B cell (primary cell): ENCODE measurements around the gene EFCAB13. TPM values are rescaled to one million over a fixed set of nuclear protein-coding genes. Genes with fewer than 3 reads are reported as not detected.

ENCODE experiments used
- ATAC-seq: fragments of 200-7000 bp; cut with Tn5 transposase; one replicate; pipeline ENCODE4 v1.10.0; 2021; ENCODE audit warnings: low read depth, mild to moderate bottlenecking, moderate number of reproducible peaks, moderate library complexity
- CTCF ChIA-PET: fragments of 350-600 bp; sonication (Branson Sonifier 250); formaldehyde crosslinking; loops from one replicate; lab custom pipeline; 2021; ENCODE audit warnings: antibody characterized with exemption, inconsistent platforms; lab: Charles Lee
- POLR2A ChIA-PET: fragments of 350-600 bp; sonication (Branson Sonifier 250); formaldehyde crosslinking; loops from one replicate; lab custom pipeline; 2021; ENCODE audit warnings: antibody characterized with exemption; lab: Charles Lee
- DNase-seq: peaks from one replicate; pipeline ENCODE4 v3.0.0; 2013
- H2AFZ ChIP-seq: 2 replicates; pipeline ENCODE4 v1.6.1; 2012; ENCODE audit warnings: mild to moderate bottlenecking, low read depth, low read length; ENCODE audit not compliant: insufficient read depth, poor library complexity, severe bottlenecking
- H3K27ac ChIP-seq, 2 donors: 1 replicate in 1 of 2; 2 replicates in 1 of 2; pipeline ENCODE4 v1.5.1; 2012 to 2013; ENCODE audit warnings: low read length in 2 of 2, mild to moderate bottlenecking in 2 of 2, moderate library complexity in 1 of 2
- H3K27me3 ChIP-seq, 4 experiments: fragments of 200-600 bp in 1 of 4; sonication (generic) in 1 of 4; replicated peaks in 1 of 4; 1 replicate in 2 of 4; 2 replicates in 2 of 4; pipeline versions ENCODE4 v1.6.1 to v1.7.0; 2013 to 2016; ENCODE audit warnings: low read length in 3 of 4, mild to moderate bottlenecking in 2 of 4, mixed read lengths in 1 of 4, moderate library complexity in 1 of 4; ENCODE audit not compliant: insufficient read depth in 4 of 4, control insufficient read depth in 3 of 4; ENCODE audit errors: control extremely low read depth in 1 of 4
- H3K36me3 ChIP-seq, 2 experiments: replicated peaks in 1 of 2; 1 replicate in 1 of 2; 2 replicates in 1 of 2; pipeline versions ENCODE4 v1.6.1 to v1.7.1; 2013; ENCODE audit warnings: low read length in 1 of 2; ENCODE audit not compliant: insufficient read depth in 2 of 2, control insufficient read depth in 1 of 2; ENCODE audit errors: control extremely low read depth in 1 of 2, extremely low read depth in 1 of 2
- H3K4me1 ChIP-seq, 2 donors: fragments of 200-600 bp in 1 of 2; sonication (generic) in 1 of 2; 1 replicate in 1 of 2; 2 replicates in 1 of 2; pipeline versions ENCODE4 v1.5.1 to v1.6.1; 2013 to 2017; ENCODE audit warnings: low read length in 2 of 2; ENCODE audit not compliant: control insufficient read depth in 2 of 2, insufficient read depth in 2 of 2
- H3K4me2 ChIP-seq: replicated peaks from 2 replicates; pipeline ENCODE3; 2012; ENCODE audit warnings: mild to moderate bottlenecking, low read depth, low read length; ENCODE audit not compliant: poor library complexity, severe bottlenecking
- H3K4me3 ChIP-seq, 5 experiments: fragments of 200-600 bp in 1 of 5; sonication (generic) in 1 of 5; 1 replicate in 3 of 5; 2 replicates in 2 of 5; pipeline versions ENCODE4 v1.5.1 to v1.7.0; 2011 to 2016; ENCODE audit warnings: low read length in 4 of 5, mild to moderate bottlenecking in 4 of 5, low read depth in 2 of 5, control low read depth in 1 of 5, moderate library complexity in 1 of 5; ENCODE audit not compliant: insufficient read depth in 1 of 5; ENCODE audit errors: control extremely low read depth in 1 of 5, extremely low read depth in 1 of 5
- H3K79me2 ChIP-seq: fragments of 200-600 bp; sonication (generic); one replicate; pipeline ENCODE4 v1.6.0; 2016; ENCODE audit warnings: low read length; ENCODE audit not compliant: control insufficient read depth, insufficient read depth
- H3K9ac ChIP-seq: fragments of 200-600 bp; sonication (generic); 2 replicates; pipeline ENCODE4 v1.6.1; 2017; ENCODE audit warnings: mild to moderate bottlenecking, low read length, moderate library complexity
- H3K9me3 ChIP-seq, 3 donors: one replicate each; pipeline versions ENCODE4 v1.6.1 to v1.7.1; 2013; ENCODE audit warnings: low read length in 2 of 3; ENCODE audit not compliant: control insufficient read depth in 2 of 3, insufficient read depth in 1 of 3; ENCODE audit errors: control extremely low read depth in 1 of 3
- H4K20me1 ChIP-seq: 2 replicates; pipeline ENCODE4 v1.6.0; 2012; ENCODE audit warnings: mild to moderate bottlenecking, low read length; ENCODE audit not compliant: insufficient read depth, control insufficient read depth, poor library complexity, severe bottlenecking
- H3K27ac Mint-ChIP-seq: one replicate; pipeline ENCODE4 v1.8.0; 2021; ENCODE audit warnings: mixed read lengths
- H3K27me3 Mint-ChIP-seq: one replicate; pipeline ENCODE4 v1.8.0; 2021; ENCODE audit warnings: mixed read lengths
- H3K4me1 Mint-ChIP-seq: one replicate; pipeline ENCODE4 v1.8.0; 2021; ENCODE audit warnings: mixed read lengths
- H3K4me3 Mint-ChIP-seq: one replicate; pipeline ENCODE4 v1.8.0; 2021; ENCODE audit warnings: mixed read lengths
- H3K9me3 Mint-ChIP-seq: one replicate; pipeline ENCODE4 v1.8.0; 2022; ENCODE audit warnings: mixed read lengths; ENCODE audit not compliant: insufficient read depth
- EZH2 ChIP-seq: IDR thresholded peaks from 2 replicates; pipeline ENCODE4 v1.6.1; 2012; ENCODE audit warnings: borderline replicate concordance, low read depth, mild to moderate bottlenecking, moderate library complexity, low read length; ENCODE audit not compliant: insufficient read depth, poor library complexity, severe bottlenecking
- WGBS: methylation state at CpG from one replicate; pipeline ENCODE4 v1.1.5; 2013; ENCODE audit warnings: missing lambda C conversion rate; ENCODE audit not compliant: insufficient coverage; 5-methylcytosine and 5-hydroxymethylcytosine counted together
- intact Hi-C: fragments of 100-400 bp; cut with micrococcal nuclease; formaldehyde crosslinking; loops from one replicate; pipeline ENCODE4 v1.10.0; 2022
- polyA plus RNA-seq: library from polyadenylated mRNA; depleted of rRNA; stranded (reverse); fragments of >200 nt; gene quantifications from 2 replicates; pipeline ENCODE4 v1.2.3, GENCODE V29; 2012
- total RNA-seq, 2 donors: library from RNA; stranded (reverse); fragments of 120-200 nt in 1 of 2; gene quantifications; 1 replicate in 1 of 2; 2 replicates in 1 of 2; pipeline versions ENCODE4 v1.2.3 to v1.2.4, GENCODE V29; 2013 to 2022
- TF ChIP-seq, protein P1 (sequence below): fragments of 200-600 bp; IDR thresholded peaks from one replicate; pipeline ENCODE4 v1.8.0; 2022; ENCODE audit warnings: antibody characterized with exemption, mild to moderate bottlenecking

Gene EFCAB13
- total and polyA plus RNA-seq, 2 donors (not counting 1 experiment from before 2014, with no cell fraction given): 5.4 to 86.5 TPM

- Histone ChIP-seq H3K9me3 (no peaks in the 10 kb centered on the region), H3K27me3 (no peaks in the 10 kb centered on the region), H3K79me2 (no peaks in the 10 kb centered on the region), H3K9ac (no peak overlapping the region), H3K4me1 (peaks cover 45 to 71% of the 10 kb centered on the region in 2 donors), H3K27ac (peak overlapping the region in 1 of 2 donors; percentile 66), H2AFZ (no peak overlapping the region), H3K4me3 (no peak overlapping the region), H3K4me2 (peak overlapping the region; percentile 65), H3K36me3 (no peaks in the 10 kb centered on the region), H4K20me1 (no peaks in the 10 kb centered on the region)
- no peak for ATAC-seq
- TF ChIP-seq, protein P1, sequence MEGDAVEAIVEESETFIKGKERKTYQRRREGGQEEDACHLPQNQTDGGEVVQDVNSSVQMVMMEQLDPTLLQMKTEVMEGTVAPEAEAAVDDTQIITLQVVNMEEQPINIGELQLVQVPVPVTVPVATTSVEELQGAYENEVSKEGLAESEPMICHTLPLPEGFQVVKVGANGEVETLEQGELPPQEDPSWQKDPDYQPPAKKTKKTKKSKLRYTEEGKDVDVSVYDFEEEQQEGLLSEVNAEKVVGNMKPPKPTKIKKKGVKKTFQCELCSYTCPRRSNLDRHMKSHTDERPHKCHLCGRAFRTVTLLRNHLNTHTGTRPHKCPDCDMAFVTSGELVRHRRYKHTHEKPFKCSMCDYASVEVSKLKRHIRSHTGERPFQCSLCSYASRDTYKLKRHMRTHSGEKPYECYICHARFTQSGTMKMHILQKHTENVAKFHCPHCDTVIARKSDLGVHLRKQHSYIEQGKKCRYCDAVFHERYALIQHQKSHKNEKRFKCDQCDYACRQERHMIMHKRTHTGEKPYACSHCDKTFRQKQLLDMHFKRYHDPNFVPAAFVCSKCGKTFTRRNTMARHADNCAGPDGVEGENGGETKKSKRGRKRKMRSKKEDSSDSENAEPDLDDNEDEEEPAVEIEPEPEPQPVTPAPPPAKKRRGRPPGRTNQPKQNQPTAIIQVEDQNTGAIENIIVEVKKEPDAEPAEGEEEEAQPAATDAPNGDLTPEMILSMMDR: no peak
- no peak for TF ChIP-seq EZH2
- DNase-seq: no peak
- Mint-ChIP-seq H3K27ac (peak overlapping the region; percentile 84), H3K4me3 (peak overlapping the region; percentile 53), H3K27me3 (no peaks in the 10 kb centered on the region), H3K4me1 (peaks cover 77% of the 10 kb centered on the region), H3K9me3 (no peaks in the 10 kb centered on the region)
- ChIA-PET CTCF (interaction anchor here (1.2 kb wide), 1 partner anchor 39 kb away, joined by 3 read pairs; no protein-coding TSS in a partner anchor), POLR2A (no interaction called here)
- 100% methylated on average over 1 of the region's 1 CpG for WGBS
- intact Hi-C loops: loop anchor here (2.0 to 5.0 kb wide), 2 partner anchors 25 to 39 kb away; partner anchors contain the start of gene ITGB3
Measured at GRCh38 chr17:47277921-47278320, 45.8 kb upstream of the EFCAB13 start.

DNA sequence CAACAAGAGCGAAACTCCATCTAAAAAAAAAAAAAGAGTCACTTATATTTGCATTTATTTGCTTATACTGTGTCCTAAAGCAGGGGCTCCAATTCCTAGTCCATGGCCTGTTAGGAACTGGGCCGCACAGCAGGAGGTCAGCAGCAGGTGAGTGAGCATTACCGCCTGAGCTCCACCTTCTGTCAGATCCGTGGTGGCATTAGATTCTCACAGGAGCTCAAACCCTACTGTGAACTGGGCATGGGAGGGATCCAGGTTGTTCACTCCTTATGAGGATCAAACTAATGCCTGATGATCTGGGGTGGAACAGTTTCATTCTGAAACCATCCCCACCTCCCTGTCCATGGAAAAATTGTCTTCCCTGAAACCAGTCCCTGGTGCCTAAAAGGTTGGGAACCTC is 45.2 kb upstream of the EFCAB13 start:
- H3K9ac ChIP-seq: peak overlapping the region; percentile 10
- CTCF ChIA-PET: interaction anchor here (1.6 kb wide), 1 partner anchor 37 kb away, joined by 4 read pairs; no protein-coding TSS in a partner anchor

More for the DNA sequence above, 45.2 kb upstream of the EFCAB13 start:
- peak overlapping the region; percentile 84 for H3K27ac Mint-ChIP-seq
- intact Hi-C loops: loop anchor here (2.0 to 5.0 kb wide), 2 partner anchors 26 to 39 kb away; partner anchors contain the start of gene ITGB3
- Histone ChIP-seq H2AFZ (peak overlapping the region; percentile 29), H3K4me1 (peaks cover 45 to 67% of the 10 kb centered on the region in 2 donors), H3K36me3 (no peaks in the 10 kb centered on the region), H4K20me1 (no peaks in the 10 kb centered on the region), H3K79me2 (no peaks in the 10 kb centered on the region), H3K27ac (peak overlapping the region; percentile 66 to 77), H3K4me3 (peak overlapping the region in 1 of 5 experiments; percentile 30), H3K4me2 (peak overlapping the region; percentile 65), H3K9me3 (no peaks in the 10 kb centered on the region), H3K27me3 (no peaks in the 10 kb centered on the region)
- DNase-seq: peak; percentile 25
- POLR2A ChIA-PET: interaction anchor here (0.8 kb wide), 1 partner anchor 78 kb away, joined by 3 read pairs; no protein-coding TSS in a partner anchor
- 71% methylated on average over 3 of the region's 4 CpGs for WGBS
- H3K9me3 Mint-ChIP-seq: no peaks in the 10 kb centered on the region
- H3K27me3 Mint-ChIP-seq: no peaks in the 10 kb centered on the region
- peak overlapping the region; percentile 77 for H3K4me3 Mint-ChIP-seq
- H3K4me1 Mint-ChIP-seq: peaks cover 72% of the 10 kb centered on the region
- TF ChIP-seq, protein P1: no peak
- TF ChIP-seq EZH2: no peak
- ATAC-seq: no peak
